GM18511 (cell line): Measurements from ENCODE around the gene PODXL2.
"Not testable (repeated sequence)": the region's sequence is repeated elsewhere in the genome, so short reads cannot be mapped to it uniquely, and the experiment has no call there.

Experiments used
- ATAC-seq: cut with Tn5 transposase; IDR thresholded peaks from one replicate; pipeline ENCODE4 v1.9.1; 2021; ENCODE audit warnings: mild to moderate bottlenecking, moderate library complexity; ENCODE audit not compliant: unreplicated experiment

Gene PODXL2

DNA sequence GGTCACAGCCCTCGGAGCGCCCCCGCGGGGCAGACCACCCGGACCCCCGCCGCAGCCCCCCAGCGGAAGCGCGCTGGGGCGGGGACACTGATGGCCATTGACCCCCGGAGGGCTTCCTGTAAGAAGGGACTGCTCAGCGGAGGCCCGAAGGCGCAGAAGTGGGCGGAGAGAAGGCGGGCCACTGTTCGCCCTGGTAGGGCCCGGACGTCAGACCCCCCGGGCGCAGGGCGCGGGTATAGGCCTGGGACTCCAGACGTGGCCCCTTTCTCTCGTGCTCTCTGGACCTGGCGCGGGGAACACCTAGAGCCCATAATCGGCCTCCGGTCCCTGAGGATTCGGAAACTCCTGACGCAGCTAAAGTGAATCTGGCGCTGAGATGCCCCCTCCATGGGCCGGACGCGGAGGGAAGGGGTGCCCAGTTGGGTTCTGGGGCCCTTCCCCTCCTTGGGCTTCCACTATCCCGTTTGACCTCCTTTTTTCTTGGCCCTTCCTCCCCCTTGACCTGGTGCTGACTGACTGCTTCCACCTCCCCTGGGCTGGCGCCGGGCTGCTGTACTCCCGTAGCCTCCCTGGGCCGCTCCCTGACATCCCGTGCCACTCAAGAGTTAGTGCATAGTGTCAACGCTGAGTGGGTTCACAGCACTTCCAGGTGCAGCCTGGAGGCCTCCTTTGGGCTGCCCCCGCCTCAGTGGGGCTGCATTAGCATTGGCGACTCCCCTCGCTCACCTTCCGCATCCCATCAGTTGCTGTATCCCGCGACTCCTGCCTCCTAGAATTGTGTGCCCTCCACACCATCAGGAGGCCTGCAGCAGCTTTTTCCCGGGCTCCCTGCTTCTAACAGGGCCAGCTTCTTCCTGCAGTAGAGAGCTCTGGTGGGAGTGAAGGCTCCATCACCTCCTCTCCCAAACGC lies 44.5 kb downstream of the PODXL2 start:
- ATAC-seq = peak; percentile 55

DNA sequence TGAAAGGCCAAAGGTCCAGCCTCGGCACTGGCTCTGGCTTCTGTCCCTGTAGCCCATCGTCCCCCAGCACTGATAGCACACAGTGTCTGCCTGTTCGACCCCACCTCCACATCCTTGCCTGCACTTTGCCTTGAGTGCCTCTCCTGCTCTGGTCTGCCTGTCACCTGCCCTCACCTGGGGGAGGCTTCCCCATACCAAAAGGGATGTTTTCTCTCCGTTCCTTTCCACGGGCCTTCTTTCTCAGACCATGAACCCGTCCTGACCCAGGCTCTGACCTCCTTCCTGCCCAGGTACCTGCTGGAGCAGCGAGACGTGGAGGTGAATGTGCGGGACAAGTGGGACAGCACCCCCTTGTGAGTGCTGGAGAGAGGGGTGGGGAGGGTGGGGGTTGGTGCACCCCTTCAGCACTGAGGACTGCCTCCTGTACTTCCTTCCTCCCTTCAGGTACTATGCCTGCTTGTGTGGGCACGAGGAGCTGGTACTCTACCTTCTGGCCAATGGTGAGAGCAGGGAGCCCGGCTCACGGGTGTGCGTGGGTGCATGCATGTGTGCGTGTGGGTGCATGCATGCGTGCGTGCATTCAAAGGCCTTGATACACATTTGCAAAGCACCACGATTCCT lies 45.2 kb downstream of the PODXL2 start:
- no peak for ATAC-seq

DNA sequence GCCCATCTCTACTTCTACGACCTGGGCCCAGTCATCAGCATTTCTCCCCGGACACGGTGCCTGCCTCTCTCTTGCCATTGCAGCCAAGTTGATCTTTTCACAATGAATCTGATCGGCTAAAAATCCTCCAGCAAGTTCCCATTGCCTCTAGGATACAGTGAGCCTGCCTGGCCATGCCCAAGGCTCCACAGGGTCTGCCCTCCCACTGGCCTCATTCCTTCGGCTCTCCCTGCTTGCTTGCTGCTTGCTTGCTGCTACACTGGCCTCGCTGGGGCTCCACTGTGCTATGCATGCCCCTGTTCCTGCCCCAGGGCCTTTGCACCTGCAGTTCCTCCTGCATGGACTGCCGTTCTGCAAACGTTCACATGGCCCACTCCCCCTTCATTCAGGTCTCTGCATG lies 45.8 kb downstream of the PODXL2 start:
- ATAC-seq = no peak

DNA sequence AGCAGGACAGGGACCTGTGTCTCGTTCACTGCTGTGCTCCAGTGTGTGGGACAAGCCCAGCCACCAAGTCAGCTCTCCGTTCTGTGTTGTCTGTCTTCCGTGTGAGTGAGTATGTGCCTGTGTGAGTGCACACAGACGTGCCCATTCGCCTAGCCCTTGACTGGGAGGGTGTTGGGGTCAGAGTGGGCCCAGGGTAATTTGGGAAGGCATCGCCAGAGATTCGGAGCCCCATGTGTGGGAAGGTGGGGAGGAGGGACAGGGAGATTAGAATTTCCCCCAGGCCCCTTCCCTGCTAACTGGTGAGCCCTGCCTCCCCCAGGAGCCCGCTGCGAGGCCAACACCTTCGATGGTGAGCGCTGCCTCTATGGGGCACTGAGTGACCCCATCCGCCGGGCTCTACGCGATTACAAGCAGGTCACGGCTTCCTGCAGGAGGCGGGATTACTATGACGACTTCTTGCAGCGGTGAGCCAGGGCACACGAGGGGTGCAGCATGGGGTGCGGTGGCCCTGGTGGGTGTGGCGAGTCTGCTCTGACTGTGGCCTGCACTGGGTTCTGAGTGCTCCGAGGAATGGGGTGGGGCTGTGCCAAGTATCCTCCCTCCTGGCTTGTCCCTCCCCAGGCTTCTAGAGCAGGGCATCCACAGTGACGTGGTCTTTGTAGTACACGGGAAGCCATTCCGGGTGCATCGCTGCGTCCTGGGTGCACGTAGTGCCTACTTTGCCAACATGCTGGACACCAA lies 46.8 kb downstream of the PODXL2 start:
- no peak for ATAC-seq

DNA sequence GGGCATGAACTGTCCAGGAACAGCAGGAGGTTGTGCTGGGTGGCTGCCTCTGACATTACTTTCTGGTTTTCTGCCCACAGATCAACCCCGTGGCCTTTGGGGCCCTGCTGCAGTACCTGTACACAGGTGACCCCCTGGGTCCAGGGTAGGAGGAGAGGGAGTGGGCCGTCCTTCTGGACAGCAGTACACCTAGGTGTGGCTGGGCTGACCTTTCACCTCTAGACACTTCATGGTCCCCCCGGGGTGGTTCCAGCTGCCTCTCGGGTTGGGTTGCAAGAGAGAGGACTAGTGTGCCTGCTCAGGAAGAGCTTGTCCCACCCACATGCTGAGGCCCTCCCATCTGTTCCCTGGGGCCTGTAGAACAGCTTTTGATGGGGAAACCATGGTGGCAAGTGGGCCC lies 47.5 kb downstream of the PODXL2 start:
- ATAC-seq = no peak

DNA sequence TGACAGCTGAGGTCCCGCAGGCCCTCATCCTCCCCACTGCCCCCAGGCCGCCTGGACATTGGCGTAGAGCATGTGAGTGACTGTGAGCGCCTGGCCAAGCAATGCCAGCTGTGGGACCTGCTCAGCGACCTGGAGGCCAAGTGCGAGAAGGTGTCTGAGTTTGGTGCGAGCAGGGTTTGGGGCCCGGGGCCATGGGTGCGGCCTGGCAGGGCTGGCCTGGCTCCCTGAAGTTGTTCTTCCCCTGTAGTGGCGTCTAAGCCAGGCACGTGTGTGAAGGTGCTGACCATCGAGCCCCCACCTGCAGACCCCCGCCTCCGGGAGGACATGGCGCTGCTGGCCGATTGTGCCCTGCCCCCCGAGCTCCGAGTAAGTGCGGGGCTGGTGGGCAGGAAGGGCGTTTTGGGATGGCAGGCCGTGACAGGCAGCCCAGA lies 48.0 kb downstream of the PODXL2 start:
- ATAC-seq = no peak

DNA sequence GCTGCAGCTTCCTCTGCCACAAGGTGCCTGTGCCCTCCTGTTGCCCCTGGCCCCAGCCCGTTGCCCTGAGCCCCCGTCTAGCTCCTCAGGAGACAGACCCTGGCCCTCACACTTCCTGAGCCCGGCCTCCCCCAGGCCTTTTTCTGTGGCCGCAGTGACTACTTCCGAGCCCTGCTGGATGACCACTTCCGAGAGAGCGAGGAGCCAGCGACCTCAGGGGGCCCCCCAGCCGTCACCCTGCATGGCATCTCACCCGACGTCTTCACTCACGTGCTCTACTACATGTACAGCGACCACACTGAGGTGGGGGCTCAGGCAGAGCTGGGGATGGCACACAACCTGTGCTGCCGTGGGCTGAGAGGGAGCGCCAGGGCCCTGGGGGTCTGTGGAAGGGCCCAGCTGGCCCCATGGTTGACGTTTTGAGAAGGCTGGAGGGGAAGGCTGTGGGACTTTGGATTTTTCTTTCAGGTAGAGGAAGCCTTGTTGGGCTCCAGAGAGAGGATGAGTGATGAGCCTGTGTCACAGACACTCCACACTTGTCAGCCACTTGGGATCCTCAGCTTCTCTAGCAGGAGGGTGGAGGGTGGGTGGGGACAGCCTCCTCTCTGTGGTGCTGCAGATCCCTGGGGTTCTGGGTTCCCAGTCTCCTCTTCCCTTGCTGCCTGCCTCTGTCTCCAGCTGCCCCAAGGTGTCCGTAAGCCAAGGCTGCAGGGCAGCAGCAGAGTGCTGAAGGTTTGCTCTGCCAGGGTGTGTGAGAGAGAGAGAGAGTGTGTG lies 48.7 kb downstream of the PODXL2 start:
- no peak for ATAC-seq

DNA sequence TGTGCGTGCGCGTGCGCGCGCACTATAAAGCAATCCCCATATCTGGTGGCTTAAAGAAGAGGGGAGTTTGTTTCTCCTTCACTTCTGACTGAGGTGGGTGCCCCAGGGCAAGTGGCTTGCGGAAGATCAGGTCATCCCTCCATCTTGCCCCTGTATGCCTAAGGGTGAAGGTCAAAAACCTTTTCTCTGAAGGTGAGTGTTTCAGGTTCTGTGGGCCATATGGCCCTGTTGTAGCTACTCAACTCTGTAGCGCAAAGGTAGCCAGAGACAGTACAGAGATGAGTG lies 49.3 kb downstream of the PODXL2 start:
- ATAC-seq = no peak

DNA sequence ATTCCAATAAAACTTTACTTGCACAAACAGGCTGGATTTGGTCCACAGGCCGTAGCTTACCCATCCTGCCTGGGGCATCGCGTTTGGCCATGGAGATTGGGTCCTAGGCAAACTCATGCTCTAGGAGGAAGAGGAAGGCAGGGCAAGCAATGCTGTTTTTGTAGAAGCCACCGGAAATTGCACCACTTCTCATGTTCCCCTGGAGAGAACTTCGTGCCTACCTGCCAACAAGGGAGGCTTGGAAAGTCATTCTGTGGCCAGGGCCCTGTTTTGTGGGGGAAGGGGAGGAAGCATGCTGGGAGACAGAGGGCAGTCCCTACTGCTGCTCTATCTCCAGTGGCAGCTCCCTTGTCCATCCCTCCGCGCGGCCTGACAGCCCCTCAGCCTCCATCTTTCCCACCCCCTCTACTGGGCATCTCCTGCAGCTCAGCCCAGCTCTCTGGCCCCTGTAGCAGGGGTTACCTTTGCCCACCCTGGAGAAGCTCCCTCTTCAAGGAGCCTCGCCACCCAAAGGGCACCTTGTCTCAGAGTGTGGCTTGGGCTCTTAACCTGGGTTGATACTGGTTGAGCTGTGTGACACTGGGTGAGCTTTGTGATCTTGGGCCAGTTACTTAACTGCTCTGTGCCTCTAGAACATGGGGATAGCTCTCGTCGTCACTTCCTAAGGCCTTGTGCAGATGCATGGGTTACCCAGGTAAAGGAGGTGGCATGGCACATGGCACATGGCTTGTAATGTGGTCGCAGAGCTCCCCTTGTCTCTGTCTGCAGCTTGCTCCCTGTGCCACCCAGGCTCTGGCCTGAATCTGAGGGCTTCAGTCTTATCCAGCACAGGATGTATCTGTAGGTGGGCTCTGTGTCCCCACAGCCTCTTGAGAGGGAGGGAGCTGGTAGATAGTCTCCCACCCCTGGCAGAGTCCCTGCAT lies 49.9 kb downstream of the PODXL2 start:
- ATAC-seq = no peak

DNA sequence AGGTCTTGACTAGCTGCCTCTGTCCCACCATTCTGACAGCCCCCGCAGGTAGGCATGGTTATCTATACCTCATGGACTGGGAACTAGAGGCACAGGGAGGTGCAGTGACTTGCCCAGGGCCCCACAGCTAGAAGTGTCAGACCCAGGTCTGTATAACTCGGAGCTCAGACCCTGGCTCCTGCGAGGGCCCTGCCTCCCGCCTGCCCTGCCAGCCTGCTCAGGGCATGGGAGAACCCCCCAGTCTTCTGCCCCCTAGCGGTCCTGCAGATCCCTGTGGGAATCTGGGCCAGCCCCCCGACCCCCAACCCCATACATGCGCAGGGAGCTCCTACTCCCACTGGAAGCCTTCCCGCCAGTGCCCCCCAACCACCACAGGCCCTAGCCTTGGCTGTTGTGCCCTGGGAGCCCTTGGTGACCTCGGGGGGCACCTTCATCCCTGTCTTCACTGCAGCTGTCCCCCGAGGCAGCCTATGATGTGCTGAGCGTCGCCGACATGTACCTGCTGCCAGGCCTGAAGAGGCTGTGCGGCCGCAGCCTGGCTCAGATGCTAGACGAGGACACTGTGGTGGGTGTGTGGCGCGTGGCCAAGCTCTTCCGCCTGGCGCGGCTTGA lies 50.7 kb downstream of the PODXL2 start:
- no peak for ATAC-seq

DNA sequence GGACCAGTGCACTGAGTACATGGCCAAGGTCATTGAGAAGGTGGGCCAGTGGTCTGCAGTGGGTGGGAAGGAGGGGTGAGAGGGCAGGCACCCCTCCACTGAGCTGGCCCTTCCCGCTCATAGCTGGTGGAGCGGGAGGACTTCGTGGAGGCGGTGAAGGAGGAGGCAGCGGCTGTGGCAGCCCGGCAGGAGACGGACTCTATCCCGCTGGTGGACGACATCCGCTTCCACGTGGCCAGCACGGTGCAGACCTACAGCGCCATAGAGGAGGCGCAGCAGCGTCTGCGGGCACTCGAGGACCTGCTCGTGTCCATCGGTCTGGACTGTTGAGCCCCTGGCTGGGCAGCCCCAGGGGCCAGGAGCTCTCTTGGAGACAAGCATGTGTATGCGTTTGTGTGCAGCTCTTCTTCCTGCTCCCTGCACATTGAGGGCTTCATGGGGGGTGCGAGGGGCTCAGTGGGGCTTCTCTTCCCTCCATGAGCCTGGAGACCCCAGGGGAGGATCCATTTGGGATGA lies 51.2 kb downstream of the PODXL2 start:
- ATAC-seq = no peak

DNA sequence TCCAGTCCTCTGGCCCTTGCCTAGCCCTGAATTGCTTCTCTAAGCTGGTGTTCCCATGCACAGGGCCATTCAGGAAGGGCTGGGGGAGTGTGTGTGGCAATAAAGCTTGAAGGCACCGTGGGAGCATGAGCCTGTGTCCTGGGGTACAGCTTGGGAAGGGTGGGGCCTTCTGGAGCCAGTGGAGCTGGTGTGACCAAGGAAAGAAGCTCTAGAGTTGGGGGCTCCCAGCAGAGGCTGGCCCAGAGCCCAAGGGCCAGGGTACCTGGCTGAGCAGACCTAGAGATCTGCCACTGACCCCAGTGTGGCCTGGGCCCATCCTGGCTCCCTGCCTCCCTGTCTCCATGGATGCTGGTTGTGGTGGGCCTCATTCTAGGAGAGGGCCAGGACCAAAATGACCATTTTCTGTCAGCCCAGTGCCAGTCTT lies 51.8 kb downstream of the PODXL2 start:
- no peak for ATAC-seq

DNA sequence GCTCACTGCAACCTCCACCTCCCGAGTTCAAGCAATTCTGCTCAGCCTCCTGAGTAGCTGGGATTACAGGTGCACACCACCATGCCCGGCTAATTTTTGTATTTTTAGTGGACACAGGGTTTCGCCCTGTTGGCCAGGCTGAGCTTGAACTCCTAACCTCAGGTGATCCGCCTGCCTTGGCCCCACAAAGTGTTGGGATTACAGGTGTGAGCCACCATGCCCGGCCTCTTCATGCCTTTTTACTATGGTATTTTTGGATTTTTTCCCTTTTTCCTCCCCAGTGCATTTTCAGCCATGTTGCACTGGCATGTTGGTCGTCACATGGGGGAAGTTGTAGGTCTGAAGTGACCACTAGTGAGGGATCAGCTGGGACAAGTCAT lies 53.2 kb downstream of the PODXL2 start:
- ATAC-seq = not testable (repeated sequence)

DNA sequence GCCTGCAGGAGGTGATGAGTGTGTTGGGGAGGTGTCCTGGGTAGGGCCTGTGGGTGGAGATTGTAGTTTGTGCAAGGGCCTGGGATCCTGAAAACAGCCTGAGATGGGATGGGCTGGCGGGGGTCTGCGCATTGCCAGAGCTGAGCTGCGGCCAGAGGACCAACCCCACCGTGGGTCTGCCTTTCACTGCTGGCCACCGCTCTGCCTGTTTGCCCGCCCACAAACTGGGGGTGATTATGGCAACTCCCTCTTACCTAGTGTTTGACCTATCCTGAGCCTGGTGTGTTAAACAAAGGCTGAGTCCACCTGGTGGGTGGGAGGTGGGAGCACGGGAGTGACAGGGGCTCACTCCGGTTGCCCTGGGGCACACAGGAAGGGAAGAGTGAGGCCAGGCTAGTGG lies 53.6 kb downstream of the PODXL2 start:
- no peak for ATAC-seq

DNA sequence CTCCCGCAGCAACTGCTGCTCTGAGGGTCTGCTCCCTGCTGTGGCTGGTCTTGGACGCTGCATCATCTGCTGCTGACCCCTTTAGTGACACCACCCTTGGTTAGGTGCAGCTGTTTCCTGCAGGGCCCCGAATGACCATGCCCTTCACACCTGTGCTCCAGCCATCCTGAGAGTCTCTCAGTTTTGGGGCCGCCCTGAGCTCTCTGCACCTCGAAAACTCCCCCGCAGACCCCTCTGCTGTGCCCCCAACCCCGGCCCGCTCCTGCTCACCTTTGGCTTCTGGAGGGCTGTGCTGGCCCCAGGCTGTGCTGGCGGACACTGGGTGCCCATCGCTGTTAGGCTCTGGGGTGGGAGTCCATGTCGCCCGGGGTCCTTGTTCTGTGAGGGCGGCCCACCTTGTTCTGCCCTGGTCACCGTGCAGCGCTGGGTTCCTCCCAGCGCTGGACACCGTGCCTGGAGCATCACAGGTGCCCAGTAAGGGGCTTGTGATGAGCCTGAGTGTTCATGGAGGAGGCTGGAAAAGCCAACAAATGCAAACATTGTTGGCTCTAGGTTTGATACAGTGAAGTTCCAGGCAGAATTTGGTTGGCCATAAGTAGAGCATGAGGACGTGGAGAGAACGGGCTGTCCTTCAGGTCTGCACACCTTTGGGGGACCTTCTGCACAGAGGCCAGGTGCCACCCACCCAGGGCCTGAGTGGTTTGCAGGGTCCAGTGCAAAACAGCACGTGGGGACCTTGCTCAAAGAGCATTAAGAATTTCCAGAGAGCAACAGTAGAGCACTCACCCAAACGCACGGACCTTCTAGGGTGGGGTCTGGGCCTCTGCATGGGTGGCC lies 56.1 kb downstream of the PODXL2 start:
- ATAC-seq = no peak

DNA sequence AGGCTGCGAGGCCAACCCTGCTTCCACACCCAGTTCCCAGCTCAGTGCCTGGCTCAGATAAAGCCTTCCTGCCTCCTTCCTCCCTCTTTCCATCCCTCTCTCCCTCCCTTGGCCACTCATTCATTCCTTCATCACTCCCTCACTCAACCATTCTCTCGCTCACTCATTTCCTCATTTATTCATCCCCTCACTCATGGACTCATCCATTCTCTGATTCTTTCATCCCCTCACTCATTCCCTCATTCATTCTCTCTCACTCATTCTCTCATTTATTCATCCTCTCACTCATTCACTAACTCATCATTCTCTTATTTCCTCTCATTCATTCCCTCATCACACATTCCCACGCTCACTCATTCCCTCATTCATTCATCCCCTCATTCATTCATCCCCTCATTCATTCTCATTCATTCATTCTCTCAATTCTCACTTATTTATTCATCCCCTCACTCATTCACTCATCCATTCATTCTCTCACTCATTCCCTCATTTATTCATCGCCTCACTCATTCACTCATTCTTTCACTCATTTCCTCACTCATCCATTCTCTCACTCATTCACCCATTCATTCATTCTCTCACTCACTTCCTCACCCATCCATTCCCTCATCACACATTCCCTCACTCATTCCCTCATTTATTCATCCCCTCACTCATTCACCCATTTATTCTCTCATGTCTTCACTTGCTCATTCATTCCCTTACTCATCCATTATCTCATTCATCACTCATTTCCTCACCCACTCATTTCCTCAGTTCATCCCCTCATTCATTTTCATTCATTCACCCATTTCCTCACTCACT lies 56.9 kb downstream of the PODXL2 start:
- ATAC-seq = no peak

DNA sequence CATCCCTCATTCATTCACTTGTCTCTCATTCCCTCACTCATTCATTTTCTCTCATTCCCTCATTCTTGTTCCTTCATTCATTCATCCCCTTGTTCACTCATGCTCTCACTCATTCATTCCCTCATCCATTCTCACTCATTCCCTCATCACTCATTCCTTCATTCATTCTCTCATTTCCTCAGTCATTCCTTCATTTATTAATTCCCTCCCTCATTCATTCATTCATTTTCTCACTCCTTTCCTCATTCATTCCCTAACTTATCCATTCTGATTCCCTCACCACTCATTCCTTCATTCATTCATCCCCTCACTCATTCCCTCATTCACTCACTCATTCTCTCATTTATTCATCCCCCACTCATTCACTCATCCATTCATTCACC lies 57.5 kb downstream of the PODXL2 start:
- ATAC-seq = no peak

DNA sequence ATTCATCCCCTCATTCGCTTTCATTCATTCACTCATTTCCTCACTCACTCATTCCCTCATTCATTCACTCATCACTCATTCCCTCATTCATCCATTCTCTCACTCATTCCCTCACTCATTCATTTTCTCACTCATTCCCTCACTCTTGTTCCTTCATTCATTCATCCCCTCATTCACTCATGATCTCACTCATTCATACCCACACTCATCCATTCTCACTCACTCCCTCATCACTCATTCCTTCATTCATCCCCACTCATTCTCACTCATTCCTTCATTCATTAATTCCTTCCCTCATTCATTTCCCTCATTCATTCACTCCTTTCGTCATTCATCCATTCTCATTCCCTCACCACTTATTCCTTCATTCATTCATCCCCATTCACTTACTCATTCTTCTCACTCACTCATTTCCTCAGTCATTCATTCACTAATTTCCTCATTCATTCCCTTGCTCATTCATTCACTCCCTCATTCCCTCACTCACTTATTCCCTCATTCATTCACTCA lies 58.3 kb downstream of the PODXL2 start:
- no peak for ATAC-seq
